GM12864 (cell line): ENCODE results near the gene KIF25.

Experiments
- DNase-seq: peaks from one replicate; pipeline ENCODE4 v3.0.0-alpha.2; 2011; ENCODE audit warnings: low read depth
- H3K4me3 ChIP-seq: 2 replicates; pipeline ENCODE4 v1.5.1; 2011; ENCODE audit warnings: mild to moderate bottlenecking, low read depth, low read length, control low read depth
- CTCF ChIP-seq: IDR thresholded peaks from 2 replicates; pipeline ENCODE4 v1.5.1; 2011; ENCODE audit warnings: low read depth, mild to moderate bottlenecking, moderate library complexity, low read length, control low read depth, inconsistent platforms; ENCODE audit errors: missing control alignments

KIF25 gene

GRCh38 chr6:168016721-168017525 lies 19.5 kb downstream of the KIF25 start:
- DNase-seq = no peak
- H3K4me3 ChIP-seq = no peak overlapping the region
- TF ChIP-seq CTCF = no peak

GRCh38 chr6:168017629-168018028 lies 20.2 kb downstream of the KIF25 start:
- H3K4me3 ChIP-seq = no peak overlapping the region
- DNase-seq = no peak
- no peak for TF ChIP-seq CTCF

DNA sequence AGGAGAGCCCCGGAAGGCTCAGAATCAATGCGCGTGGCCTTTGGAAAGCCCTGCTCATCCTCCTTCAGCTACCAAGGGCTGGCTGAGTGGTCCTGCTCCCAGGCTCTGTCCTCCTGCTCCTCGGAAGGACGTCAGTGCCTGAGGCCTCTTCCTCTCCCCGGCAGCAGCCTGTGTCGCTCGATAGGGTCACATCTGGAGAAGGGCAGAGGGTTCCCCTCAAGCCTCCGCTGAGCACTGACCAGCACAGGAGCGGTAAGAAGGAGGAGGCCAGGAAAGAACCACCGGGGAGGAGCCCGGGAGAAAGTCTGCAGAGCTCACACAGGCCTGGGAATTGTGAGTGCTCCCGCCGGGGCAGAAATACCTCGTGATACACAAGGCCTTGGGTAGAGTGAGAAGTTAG lies 21.2 kb downstream of the KIF25 start:
- no peak overlapping the region for H3K4me3 ChIP-seq

GRCh38 chr6:168020242-168020641 lies 22.8 kb downstream of the KIF25 start:
- DNase-seq = no peak
- H3K4me3 ChIP-seq = no peak overlapping the region
- TF ChIP-seq CTCF = no peak

More for the DNA sequence above, 21.2 kb downstream of the KIF25 start:
- no peak for TF ChIP-seq CTCF
- no peak for DNase-seq

DNA sequence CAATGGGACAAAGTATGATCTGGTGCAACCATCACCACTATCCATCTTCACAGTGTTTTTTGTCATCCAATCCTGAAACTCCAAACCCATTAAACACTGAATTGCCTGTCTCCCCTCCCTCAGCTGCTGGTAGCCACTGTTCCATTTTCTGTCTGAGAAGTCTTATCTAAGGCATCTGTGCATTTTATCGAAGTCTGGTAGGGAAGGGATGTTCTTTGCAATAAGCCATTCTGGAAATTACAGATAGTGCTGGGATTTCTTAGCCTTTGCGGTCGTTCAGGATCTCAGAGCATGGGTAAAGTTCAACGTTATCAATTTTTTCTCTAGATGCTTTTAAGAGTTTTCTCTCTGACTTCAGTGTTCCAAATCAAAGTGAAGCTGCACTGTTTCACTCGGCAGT lies 24.1 kb downstream of the KIF25 start:
- no peak for DNase-seq
- no peak overlapping the region for H3K4me3 ChIP-seq
- no peak for TF ChIP-seq CTCF

GRCh38 chr6:168022488-168023321 lies 25.2 kb downstream of the KIF25 start:
- DNase-seq = no peak
- TF ChIP-seq CTCF = no peak
- no peak overlapping the region for H3K4me3 ChIP-seq
